ENCODE results near the gene PGLYRP4. TPM values are rescaled to one million over a fixed set of nuclear protein-coding genes. Genes with fewer than 3 reads are reported as not detected.
A peak's percentile ranks its signal among the peaks of the same experiment; 100 is the strongest.
"Not testable (repeated sequence)": the region's sequence is repeated elsewhere in the genome, so short reads cannot be mapped to it uniquely, and the experiment has no call there.

PGLYRP4 gene
- polyA plus RNA-seq, 1 donor = 0.31 TPM

DNA sequence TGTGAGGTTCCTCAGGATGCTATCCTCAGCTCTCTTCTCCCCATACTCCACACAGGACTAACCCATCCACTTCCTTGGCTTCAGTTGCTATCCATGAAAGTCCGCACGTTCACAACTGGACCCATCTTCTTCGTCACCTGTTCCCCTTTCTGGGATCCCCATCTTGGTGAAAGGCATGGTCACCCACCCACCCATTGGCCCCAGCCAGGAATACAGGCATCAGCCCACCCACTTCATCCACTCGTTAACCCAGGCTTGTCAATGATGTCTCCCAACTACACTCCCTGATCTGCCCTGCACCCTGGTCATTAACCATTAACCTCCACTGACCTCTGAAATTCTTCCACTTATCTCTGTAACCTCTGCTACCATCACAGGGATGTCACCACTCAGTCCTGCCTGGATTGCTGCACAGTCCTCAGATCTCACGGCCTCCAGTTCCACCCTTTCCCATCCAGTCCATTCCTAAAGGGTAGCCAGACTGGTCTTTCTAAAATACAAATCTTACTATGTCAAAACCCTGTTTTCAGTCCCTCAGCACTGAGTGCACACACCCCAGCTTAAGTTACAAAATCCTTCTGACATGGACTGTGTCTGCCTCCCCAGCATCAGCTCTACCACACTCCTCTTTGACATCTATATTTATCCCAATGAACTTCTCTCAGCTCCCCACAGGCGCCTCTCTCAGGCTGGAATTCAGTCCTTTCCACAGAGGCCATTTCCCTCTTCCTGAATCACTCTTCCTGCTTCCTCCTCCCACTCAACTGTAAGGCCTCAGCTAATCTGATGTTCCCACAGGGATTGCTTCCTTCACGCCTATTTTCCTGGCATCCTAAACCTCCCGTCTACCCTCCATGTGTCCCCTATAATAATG lies 10.4 kb downstream of the PGLYRP4 start:
- H3K27ac ChIP-seq (ENCODE audit: low read length) = no peak overlapping the region
- no peaks in the 10 kb centered on the region for H3K36me3 ChIP-seq (ENCODE audit: control insufficient read depth, insufficient read depth, low read length)
- H3K4me3 ChIP-seq (ENCODE audit: low read length) = no peak overlapping the region
- H3K9me3 ChIP-seq (ENCODE audit: control insufficient read depth, low read depth, low read length) = no peaks in the 10 kb centered on the region
- DNase-seq = no peak
- peaks cover 6% of the 10 kb centered on the region for H3K4me1 ChIP-seq (ENCODE audit: control insufficient read depth, insufficient read depth, low read length)
- 72% methylated on average over 5 of the region's 8 CpGs for WGBS (ENCODE audit: insufficient coverage, low lambda C conversion rate)
- H3K27me3 ChIP-seq (ENCODE audit: control insufficient read depth, insufficient read depth, low read length) = no peaks in the 10 kb centered on the region

DNA sequence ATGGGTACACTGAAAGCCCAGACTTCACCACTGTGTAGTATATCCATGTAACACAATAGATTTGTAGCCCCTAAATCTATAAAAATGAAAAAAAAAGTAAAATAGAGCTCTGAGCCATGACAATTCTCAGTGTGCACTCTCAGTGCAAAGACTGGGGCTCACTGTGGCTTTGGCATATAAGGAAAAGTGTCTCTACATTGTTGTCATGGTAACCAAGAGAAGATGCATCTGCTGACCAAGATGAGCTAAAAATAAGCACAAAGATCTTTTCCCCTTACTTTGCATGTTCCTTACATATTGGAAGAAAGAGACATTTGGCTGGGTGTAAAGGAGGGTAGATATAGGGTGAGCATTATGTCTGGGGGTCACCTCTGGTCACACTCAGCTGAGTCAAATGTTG lies 12.0 kb downstream of the PGLYRP4 start:
- H3K4me1 ChIP-seq (ENCODE audit: control insufficient read depth, insufficient read depth, low read length) = no peaks in the 10 kb centered on the region
- H3K36me3 ChIP-seq (ENCODE audit: control insufficient read depth, insufficient read depth, low read length) = no peaks in the 10 kb centered on the region
- no peak overlapping the region for H3K27ac ChIP-seq (ENCODE audit: low read length)
- no peaks in the 10 kb centered on the region for H3K27me3 ChIP-seq (ENCODE audit: control insufficient read depth, insufficient read depth, low read length)
- H3K4me3 ChIP-seq (ENCODE audit: low read length) = no peak overlapping the region
- DNase-seq = no peak
- no peaks in the 10 kb centered on the region for H3K9me3 ChIP-seq (ENCODE audit: control insufficient read depth, low read depth, low read length)

DNA sequence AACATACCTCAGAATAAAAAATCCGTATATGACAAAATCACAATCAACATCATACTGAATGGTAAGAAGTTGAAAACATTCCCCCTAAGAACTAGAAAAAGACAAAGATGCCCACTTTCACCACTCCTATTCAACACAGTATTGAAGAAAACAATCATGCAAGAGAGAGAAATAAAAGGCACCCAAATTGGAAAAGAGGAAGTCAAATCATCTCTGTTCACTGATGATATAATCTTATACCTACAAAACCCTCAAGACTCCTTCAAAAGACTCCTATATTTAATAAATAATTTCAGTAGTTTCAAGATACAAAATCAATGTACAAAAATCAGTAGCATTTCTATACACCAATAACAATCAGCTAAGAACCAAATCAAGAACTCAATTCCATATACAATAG lies 14.7 kb downstream of the PGLYRP4 start:
- no peaks in the 10 kb centered on the region for H3K4me1 ChIP-seq (ENCODE audit: control insufficient read depth, insufficient read depth, low read length)
- 100% methylated on average over 1 of the region's 1 CpG for WGBS (ENCODE audit: insufficient coverage, low lambda C conversion rate)
- H3K9me3 ChIP-seq (ENCODE audit: control insufficient read depth, low read depth, low read length) = no peaks in the 10 kb centered on the region
- H3K36me3 ChIP-seq (ENCODE audit: control insufficient read depth, insufficient read depth, low read length) = no peaks in the 10 kb centered on the region
- H3K27ac ChIP-seq (ENCODE audit: low read length) = no peak overlapping the region
- no peaks in the 10 kb centered on the region for H3K27me3 ChIP-seq (ENCODE audit: control insufficient read depth, insufficient read depth, low read length)
- DNase-seq = no peak
- no peak overlapping the region for H3K4me3 ChIP-seq (ENCODE audit: low read length)

DNA sequence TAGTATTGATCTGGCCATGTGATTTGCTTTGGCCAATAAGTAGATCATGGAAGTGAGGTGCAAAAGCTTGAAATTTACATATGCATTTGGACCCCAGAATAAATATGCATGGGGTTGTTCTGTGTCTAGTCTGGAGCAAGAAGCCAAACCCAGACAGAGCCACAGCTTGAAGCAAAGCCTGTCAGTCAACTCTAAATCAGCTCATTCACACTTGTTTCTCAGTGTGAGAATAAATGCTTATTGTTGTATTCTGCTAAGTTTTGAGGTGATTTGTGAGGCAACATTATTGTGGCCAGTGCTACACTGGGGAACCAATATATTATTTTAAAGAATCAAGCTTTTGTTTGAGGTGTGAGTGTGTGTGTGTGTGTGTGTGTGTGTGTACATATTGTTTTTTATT lies 23.7 kb downstream of the PGLYRP4 start:
- Histone ChIP-seq H3K27ac (ENCODE audit: low read length) (no peak overlapping the region), H3K27me3 (ENCODE audit: control insufficient read depth, insufficient read depth, low read length) (no peaks in the 10 kb centered on the region), H3K9me3 (ENCODE audit: control insufficient read depth, low read depth, low read length) (no peaks in the 10 kb centered on the region), H3K4me3 (ENCODE audit: low read length) (no peak overlapping the region), H3K36me3 (ENCODE audit: control insufficient read depth, insufficient read depth, low read length) (no peaks in the 10 kb centered on the region), H3K4me1 (ENCODE audit: control insufficient read depth, insufficient read depth, low read length) (no peaks in the 10 kb centered on the region)
- no peak for DNase-seq

DNA sequence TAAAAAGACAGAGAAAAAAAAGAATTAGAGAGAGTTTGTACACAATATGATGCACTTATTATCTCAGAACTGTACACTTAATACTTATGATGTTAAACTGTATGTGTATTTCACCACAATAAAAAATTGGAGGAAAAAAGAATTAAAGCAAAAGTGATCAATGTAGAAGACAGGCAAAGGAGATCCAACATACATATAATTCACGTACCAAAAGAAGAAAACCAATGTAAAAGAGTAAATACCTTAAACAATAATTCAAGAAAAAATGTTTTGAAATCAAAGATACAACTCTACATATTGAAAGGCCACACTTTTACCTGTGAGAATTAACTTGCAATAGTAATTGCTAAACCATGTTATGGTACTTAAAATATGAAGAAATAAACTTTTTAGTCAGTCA lies 26.1 kb downstream of the PGLYRP4 start:
- H3K27me3 ChIP-seq (ENCODE audit: control insufficient read depth, insufficient read depth, low read length) = no peaks in the 10 kb centered on the region
- WGBS (ENCODE audit: insufficient coverage, low lambda C conversion rate) = 0% methylated on average over 1 of the region's 1 CpG
- no peaks in the 10 kb centered on the region for H3K9me3 ChIP-seq (ENCODE audit: control insufficient read depth, low read depth, low read length)
- no peak for DNase-seq
- H3K36me3 ChIP-seq (ENCODE audit: control insufficient read depth, insufficient read depth, low read length) = no peaks in the 10 kb centered on the region
- no peak overlapping the region for H3K4me3 ChIP-seq (ENCODE audit: low read length)
- no peaks in the 10 kb centered on the region for H3K4me1 ChIP-seq (ENCODE audit: control insufficient read depth, insufficient read depth, low read length)
- no peak overlapping the region for H3K27ac ChIP-seq (ENCODE audit: low read length)

DNA sequence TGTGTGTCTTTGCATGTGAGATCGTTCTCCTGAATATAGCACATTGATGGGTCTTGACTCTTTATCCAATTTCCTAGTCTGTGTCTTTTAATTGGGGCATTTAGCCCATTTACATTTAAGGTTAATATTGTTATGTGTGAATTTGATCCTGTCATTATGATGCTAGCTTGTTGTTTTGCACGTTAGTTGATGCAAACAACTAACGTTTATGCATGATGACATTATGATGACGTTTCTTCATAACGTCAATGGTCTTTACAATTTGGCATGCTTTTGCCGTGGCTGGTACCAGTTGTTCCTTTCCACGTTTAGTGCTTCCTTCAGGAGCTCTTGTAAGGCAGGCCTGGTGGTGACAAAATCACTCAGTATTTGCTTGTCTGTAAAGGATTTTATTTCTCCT lies 30.5 kb downstream of the PGLYRP4 start:
- H3K27ac ChIP-seq (ENCODE audit: low read length); H3K27me3 ChIP-seq (ENCODE audit: control insufficient read depth, insufficient read depth, low read length); H3K36me3 ChIP-seq (ENCODE audit: control insufficient read depth, insufficient read depth, low read length); H3K4me1 ChIP-seq (ENCODE audit: control insufficient read depth, insufficient read depth, low read length); DNase-seq; H3K4me3 ChIP-seq (ENCODE audit: low read length); H3K9me3 ChIP-seq (ENCODE audit: control insufficient read depth, low read depth, low read length): not testable (repeated sequence)
- WGBS (ENCODE audit: insufficient coverage, low lambda C conversion rate) = no CpG with 5 or more reads among the region's 7 CpGs

DNA sequence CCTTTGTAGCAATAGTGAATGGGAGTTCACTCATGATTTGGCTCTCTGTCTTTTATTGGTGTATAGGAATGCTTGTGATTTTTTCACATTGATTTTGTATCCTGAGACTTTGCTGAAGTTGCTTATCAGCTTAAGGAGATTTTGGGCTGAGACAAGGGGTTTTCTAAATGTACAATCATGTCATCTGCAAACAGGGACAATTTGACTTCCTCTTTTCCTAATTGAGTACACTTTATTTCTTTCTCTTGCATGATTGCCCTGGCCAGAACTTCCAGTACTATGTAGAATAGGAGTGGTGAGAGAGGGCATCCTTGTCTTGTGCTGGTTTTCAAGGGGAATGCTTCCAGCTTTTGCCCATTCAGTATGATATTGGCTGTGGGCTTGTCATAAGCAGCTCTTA lies 32.6 kb downstream of the PGLYRP4 start:
- H3K36me3 ChIP-seq (ENCODE audit: control insufficient read depth, insufficient read depth, low read length); H3K9me3 ChIP-seq (ENCODE audit: control insufficient read depth, low read depth, low read length); H3K27me3 ChIP-seq (ENCODE audit: control insufficient read depth, insufficient read depth, low read length); H3K4me3 ChIP-seq (ENCODE audit: low read length); DNase-seq; H3K27ac ChIP-seq (ENCODE audit: low read length); H3K4me1 ChIP-seq (ENCODE audit: control insufficient read depth, insufficient read depth, low read length): not testable (repeated sequence)

DNA sequence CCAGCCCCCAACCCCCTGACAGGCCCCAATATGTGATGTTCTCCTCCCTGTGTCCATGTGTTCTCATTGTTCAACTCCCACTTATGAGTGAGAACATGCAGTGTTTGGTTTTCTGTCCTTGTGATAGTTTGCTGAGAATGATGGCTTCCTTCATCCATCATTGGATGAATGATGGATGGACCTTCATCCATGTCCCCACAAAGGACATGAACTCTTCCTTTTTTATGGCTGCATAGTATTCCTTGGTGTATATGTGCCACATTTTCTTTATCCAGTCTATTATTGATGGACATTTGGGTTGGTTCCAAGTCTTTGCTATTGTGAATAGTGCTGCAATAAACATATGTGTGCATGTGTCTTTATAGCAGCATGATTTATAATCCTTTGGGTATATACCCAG lies 34.3 kb downstream of the PGLYRP4 start:
- H3K4me1 ChIP-seq (ENCODE audit: control insufficient read depth, insufficient read depth, low read length); H3K4me3 ChIP-seq (ENCODE audit: low read length); H3K27me3 ChIP-seq (ENCODE audit: control insufficient read depth, insufficient read depth, low read length); H3K36me3 ChIP-seq (ENCODE audit: control insufficient read depth, insufficient read depth, low read length); H3K9me3 ChIP-seq (ENCODE audit: control insufficient read depth, low read depth, low read length); H3K27ac ChIP-seq (ENCODE audit: low read length); DNase-seq: not testable (repeated sequence)

DNA sequence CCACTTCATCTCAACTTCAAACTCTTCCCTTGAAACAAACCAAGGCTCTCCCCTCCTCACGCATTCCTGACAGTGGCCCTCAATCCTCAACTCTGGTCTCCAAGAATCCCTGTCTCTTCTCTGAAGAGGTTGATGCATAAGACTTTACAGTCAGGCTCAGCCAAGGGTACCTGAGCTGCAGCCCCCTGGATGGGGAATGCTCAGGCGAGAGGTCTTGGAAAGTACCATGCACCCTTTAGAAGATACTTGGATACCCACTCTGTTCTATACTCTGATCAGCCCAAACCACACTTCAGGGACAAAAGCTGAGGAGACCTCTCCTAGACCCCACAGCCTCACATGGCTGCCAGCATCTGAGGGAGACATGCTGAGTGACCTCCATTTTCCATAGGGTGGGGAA lies 35.4 kb downstream of the PGLYRP4 start:
- Histone ChIP-seq H3K27me3 (ENCODE audit: control insufficient read depth, insufficient read depth, low read length) (no peaks in the 10 kb centered on the region), H3K4me1 (ENCODE audit: control insufficient read depth, insufficient read depth, low read length) (no peaks in the 10 kb centered on the region), H3K36me3 (ENCODE audit: control insufficient read depth, insufficient read depth, low read length) (no peaks in the 10 kb centered on the region), H3K4me3 (ENCODE audit: low read length) (no peak overlapping the region), H3K9me3 (ENCODE audit: control insufficient read depth, low read depth, low read length) (no peaks in the 10 kb centered on the region), H3K27ac (ENCODE audit: low read length) (no peak overlapping the region)
- no peak for DNase-seq
- WGBS (ENCODE audit: insufficient coverage, low lambda C conversion rate) = no CpG with 5 or more reads among the region's 2 CpGs

DNA sequence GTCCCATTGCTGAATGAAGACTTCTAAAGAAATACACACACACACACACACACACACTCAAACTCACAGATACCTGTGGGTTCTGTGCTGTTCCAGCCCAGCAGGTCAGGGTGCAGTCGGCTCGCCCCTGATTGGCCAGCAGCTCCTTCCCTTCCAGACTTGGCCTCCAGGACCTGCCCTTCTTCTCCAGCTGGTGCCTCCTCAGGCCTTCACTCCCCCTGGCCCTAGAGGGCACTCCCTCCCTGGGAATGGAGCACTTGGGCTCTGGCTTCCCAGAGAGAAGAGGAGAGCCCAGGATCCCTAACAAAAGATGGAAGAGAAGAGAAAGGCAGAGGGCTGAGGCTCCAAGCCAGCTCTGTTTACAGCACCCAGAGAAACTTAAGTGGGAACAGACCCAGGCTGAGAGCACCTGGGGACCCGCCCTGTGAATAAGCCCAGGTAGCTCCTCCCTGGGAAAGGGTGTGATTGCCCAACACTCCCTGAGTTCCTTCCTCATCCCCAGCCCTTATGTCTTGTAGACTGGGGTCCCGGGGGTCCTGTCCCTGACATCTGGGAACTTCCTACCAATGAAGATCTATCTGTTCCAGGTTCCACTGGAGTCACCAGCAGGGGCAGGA lies 36.0 kb downstream of the PGLYRP4 start, which contains the start of gene PGLYRP3:
PGLYRP3 (minus strand) TSS at position 383 of the 617 bp plus-strand sequence. CDS start 2,287 bp downstream, outside the sequence.
- no CpG with 5 or more reads among the region's 4 CpGs for WGBS (ENCODE audit: insufficient coverage, low lambda C conversion rate)
- peak in 1 of 2 donors; percentile 11 for DNase-seq

DNA sequence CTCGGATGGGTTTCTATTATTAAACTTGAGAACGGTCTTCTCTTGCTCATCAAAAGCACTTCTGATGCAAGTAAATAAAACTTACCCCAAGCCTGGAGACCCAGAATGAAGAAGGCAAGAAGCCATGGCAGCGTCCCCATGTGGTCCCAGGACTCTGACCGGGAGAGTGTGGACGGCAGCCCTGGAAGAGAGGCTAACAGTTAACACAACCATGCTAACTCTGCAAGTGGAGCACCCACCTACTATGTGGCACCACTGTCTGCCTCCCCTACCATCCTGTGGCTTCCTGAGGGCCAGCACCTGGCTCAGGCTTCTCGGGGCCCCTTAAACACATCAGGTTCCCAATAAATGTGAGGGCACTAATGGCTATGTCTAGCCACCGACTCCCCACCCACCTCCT lies 38.1 kb downstream of the PGLYRP4 start:
- peaks cover 3% of the 10 kb centered on the region for H3K27me3 ChIP-seq (ENCODE audit: control insufficient read depth, insufficient read depth, low read length)
- H3K4me1 ChIP-seq (ENCODE audit: control insufficient read depth, insufficient read depth, low read length) = no peaks in the 10 kb centered on the region
- no peak overlapping the region for H3K27ac ChIP-seq (ENCODE audit: low read length)
- WGBS (ENCODE audit: insufficient coverage, low lambda C conversion rate) = no CpG with 5 or more reads among the region's 7 CpGs
- H3K9me3 ChIP-seq (ENCODE audit: control insufficient read depth, low read depth, low read length) = no peaks in the 10 kb centered on the region
- H3K4me3 ChIP-seq (ENCODE audit: low read length) = no peak overlapping the region
- DNase-seq = no peak
- H3K36me3 ChIP-seq (ENCODE audit: control insufficient read depth, insufficient read depth, low read length) = no peaks in the 10 kb centered on the region

More for the DNA sequence above, 36.0 kb downstream of the PGLYRP4 start, which contains the start of gene PGLYRP3:
- Histone ChIP-seq H3K36me3 (ENCODE audit: control insufficient read depth, insufficient read depth, low read length) (no peaks in the 10 kb centered on the region), H3K27me3 (ENCODE audit: control insufficient read depth, insufficient read depth, low read length) (no peaks in the 10 kb centered on the region), H3K4me1 (ENCODE audit: control insufficient read depth, insufficient read depth, low read length) (no peaks in the 10 kb centered on the region), H3K4me3 (ENCODE audit: low read length) (no peak within 1 kb of the TSS), H3K27ac (ENCODE audit: low read length) (no peak within 1 kb of the TSS), H3K9me3 (ENCODE audit: control insufficient read depth, low read depth, low read length) (no peaks in the 10 kb centered on the region)

All from large intestine (tissue), 3 donors.